ENCODE measurements around the gene BCAM.

Gene BCAM

GRCh38 chr19:44845612-44846454, 36.9 kb downstream of the BCAM start, which contains the start of gene NECTIN2:
Gene NECTIN2, plus strand, starts transcription at chr19:44846297. Its CDS starts 229 bp downstream, at chr19:44846526.
- CTCF ChIA-PET: interaction anchor here (0.5 to 1.4 kb wide), 16 partner anchors 38 to 130 kb away, joined by 3 to 7 read pairs (median 4); partner anchors contain the start of gene CLPTM1
- Histone ChIP-seq H3K4me1 (ENCODE audit: control insufficient read depth, insufficient read depth, low read length) (peaks cover 25% of the 10 kb centered on the region), H3K36me3 (ENCODE audit: control insufficient read depth in 2 of 2, insufficient read depth in 1 of 2, low read length in 2 of 2) (no peaks in the 10 kb centered on the region), H3K27ac (ENCODE audit: extremely low read depth, low read depth, low read length) (peak within 1 kb of the TSS; percentile 93), H3K9me3 (ENCODE audit: control insufficient read depth, insufficient read depth, low read depth, low read length) (no peaks in the 10 kb centered on the region), H3K4me3 (ENCODE audit: low read depth, low read length) (peak within 1 kb of the TSS; percentile 85)
- POLR2A ChIA-PET: interaction anchor here (0.6 to 2.2 kb wide), 14 partner anchors 20 to 332 kb away, joined by 3 to 15 read pairs (median 4); partner anchors contain the start of genes BCAM, BLOC1S3, TOMM40 and TRAPPC6A
- TF ChIP-seq SP3 (tag by site-specific recombination; IDR thresholded peaks at IDR 0.05) (peak; percentile 92), KLF17 (tag by site-specific recombination; IDR thresholded peaks at IDR 0.05) (peak; percentile 62; the same call in 1 of the 2 replicates), ZBTB7A (tag by site-specific recombination; IDR thresholded peaks at IDR 0.05; ENCODE audit: low read depth) (0 out of 2 replicates have a peak, but pooled peaks have one; percentile 23), ZNF138 (tag by site-specific recombination; IDR thresholded peaks at IDR 0.05; ENCODE audit: borderline replicate concordance) (no peak), KLF1 (tag by site-specific recombination; IDR thresholded peaks at IDR 0.05) (peak; percentile 56), ZNF561 (tag by site-specific recombination; IDR thresholded peaks at IDR 0.05; ENCODE audit: borderline replicate concordance) (peak; percentile 38; the same call in 1 of the 2 replicates), ZNF433 (tag by site-specific recombination; IDR thresholded peaks at IDR 0.05; ENCODE audit: low read depth) (no peak), ZIC2 (tag by site-specific recombination; IDR thresholded peaks at IDR 0.05) (peak; percentile 54), ATF2 (tag by site-specific recombination; IDR thresholded peaks at IDR 0.05; ENCODE audit: low read depth) (peak; percentile 90), ZNF785 (tag by site-specific recombination; IDR thresholded peaks at IDR 0.05) (peak; percentile 62), ZNF837 (tag by site-specific recombination; IDR thresholded peaks at IDR 0.05) (no peak), ZNF658 (tag by site-specific recombination; IDR thresholded peaks at IDR 0.05) (no peak), PRDM10 (tag by site-specific recombination; IDR thresholded peaks at IDR 0.05) (peak; percentile 92)
- TF ChIP-seq, protein P1, sequence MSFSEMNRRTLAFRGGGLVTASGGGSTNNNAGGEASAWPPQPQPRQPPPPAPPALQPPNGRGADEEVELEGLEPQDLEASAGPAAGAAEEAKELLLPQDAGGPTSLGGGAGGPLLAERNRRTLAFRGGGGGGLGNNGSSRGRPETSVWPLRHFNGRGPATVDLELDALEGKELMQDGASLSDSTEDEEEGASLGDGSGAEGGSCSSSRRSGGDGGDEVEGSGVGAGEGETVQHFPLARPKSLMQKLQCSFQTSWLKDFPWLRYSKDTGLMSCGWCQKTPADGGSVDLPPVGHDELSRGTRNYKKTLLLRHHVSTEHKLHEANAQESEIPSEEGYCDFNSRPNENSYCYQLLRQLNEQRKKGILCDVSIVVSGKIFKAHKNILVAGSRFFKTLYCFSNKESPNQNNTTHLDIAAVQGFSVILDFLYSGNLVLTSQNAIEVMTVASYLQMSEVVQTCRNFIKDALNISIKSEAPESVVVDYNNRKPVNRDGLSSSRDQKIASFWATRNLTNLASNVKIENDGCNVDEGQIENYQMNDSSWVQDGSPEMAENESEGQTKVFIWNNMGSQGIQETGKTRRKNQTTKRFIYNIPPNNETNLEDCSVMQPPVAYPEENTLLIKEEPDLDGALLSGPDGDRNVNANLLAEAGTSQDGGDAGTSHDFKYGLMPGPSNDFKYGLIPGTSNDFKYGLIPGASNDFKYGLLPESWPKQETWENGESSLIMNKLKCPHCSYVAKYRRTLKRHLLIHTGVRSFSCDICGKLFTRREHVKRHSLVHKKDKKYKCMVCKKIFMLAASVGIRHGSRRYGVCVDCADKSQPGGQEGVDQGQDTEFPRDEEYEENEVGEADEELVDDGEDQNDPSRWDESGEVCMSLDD (tag by site-specific recombination; IDR thresholded peaks at IDR 0.05): peak; percentile 42
- TF ChIP-seq, protein P2, sequence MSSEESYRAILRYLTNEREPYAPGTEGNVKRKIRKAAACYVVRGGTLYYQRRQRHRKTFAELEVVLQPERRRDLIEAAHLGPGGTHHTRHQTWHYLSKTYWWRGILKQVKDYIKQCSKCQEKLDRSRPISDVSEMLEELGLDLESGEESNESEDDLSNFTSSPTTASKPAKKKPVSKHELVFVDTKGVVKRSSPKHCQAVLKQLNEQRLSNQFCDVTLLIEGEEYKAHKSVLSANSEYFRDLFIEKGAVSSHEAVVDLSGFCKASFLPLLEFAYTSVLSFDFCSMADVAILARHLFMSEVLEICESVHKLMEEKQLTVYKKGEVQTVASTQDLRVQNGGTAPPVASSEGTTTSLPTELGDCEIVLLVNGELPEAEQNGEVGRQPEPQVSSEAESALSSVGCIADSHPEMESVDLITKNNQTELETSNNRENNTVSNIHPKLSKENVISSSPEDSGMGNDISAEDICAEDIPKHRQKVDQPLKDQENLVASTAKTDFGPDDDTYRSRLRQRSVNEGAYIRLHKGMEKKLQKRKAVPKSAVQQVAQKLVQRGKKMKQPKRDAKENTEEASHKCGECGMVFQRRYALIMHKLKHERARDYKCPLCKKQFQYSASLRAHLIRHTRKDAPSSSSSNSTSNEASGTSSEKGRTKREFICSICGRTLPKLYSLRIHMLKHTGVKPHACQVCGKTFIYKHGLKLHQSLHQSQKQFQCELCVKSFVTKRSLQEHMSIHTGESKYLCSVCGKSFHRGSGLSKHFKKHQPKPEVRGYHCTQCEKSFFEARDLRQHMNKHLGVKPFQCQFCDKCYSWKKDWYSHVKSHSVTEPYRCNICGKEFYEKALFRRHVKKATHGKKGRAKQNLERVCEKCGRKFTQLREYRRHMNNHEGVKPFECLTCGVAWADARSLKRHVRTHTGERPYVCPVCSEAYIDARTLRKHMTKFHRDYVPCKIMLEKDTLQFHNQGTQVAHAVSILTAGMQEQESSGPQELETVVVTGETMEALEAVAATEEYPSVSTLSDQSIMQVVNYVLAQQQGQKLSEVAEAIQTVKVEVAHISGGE (tag by site-specific recombination; conservative IDR thresholded peaks at IDR 0.05; ENCODE audit: low read depth): peak; percentile 48
- TF ChIP-seq, protein P3, sequence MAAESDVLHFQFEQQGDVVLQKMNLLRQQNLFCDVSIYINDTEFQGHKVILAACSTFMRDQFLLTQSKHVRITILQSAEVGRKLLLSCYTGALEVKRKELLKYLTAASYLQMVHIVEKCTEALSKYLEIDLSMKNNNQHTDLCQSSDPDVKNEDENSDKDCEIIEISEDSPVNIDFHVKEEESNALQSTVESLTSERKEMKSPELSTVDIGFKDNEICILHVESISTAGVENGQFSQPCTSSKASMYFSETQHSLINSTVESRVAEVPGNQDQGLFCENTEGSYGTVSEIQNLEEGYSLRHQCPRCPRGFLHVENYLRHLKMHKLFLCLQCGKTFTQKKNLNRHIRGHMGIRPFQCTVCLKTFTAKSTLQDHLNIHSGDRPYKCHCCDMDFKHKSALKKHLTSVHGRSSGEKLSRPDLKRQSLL (tag by site-specific recombination; IDR thresholded peaks at IDR 0.05): peak; percentile 83
- TF ChIP-seq, protein P4, sequence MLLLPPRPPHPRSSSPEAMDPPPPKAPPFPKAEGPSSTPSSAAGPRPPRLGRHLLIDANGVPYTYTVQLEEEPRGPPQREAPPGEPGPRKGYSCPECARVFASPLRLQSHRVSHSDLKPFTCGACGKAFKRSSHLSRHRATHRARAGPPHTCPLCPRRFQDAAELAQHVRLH (tag by site-specific recombination; IDR thresholded peaks at IDR 0.05): 0 out of 2 replicates have a peak, but pooled peaks have one; percentile 10
- TF ChIP-seq, protein P5, sequence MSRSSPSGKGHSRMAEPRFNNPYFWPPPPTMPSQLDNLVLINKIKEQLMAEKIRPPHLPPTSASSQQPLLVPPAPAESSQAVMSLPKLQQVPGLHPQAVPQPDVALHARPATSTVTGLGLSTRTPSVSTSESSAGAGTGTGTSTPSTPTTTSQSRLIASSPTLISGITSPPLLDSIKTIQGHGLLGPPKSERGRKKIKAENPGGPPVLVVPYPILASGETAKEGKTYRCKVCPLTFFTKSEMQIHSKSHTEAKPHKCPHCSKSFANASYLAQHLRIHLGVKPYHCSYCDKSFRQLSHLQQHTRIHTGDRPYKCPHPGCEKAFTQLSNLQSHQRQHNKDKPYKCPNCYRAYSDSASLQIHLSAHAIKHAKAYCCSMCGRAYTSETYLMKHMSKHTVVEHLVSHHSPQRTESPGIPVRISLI (tag by site-specific recombination; IDR thresholded peaks at IDR 0.05): no peak

Data from HEK293 (cell line).